Measurements from ENCODE around the gene SOST. TPM values are rescaled to one million over a fixed set of nuclear protein-coding genes. Genes with fewer than 3 reads are reported as not detected.

Gene SOST
- total RNA-seq, 6 experiments from 2014 or later: not detected

- peaks cover 30% of the 10 kb centered on the region for H3K36me3 Mint-ChIP-seq (ENCODE audit: low read depth)
- DNase-seq: peak; percentile 17
- H3K27ac Mint-ChIP-seq: no peak overlapping the region
- no peak overlapping the region for H3K4me3 Mint-ChIP-seq
- H3K27me3 Mint-ChIP-seq (ENCODE audit: insufficient read depth): peaks cover 2% of the 10 kb centered on the region; the same call in 1 of the 2 replicates
- no peaks in the 10 kb centered on the region for H3K9me3 Mint-ChIP-seq
- no peaks in the 10 kb centered on the region for H3K4me1 Mint-ChIP-seq (ENCODE audit: low read depth)
- peak; percentile 94 for TF ChIP-seq CTCF (IDR thresholded peaks at IDR 0.05)
Measured at GRCh38 chr17:43766413-43767052, 7.9 kb upstream of the SOST start.

- TF ChIP-seq CTCF (IDR thresholded peaks at IDR 0.05): peak; percentile 99
- peak; percentile 87 for DNase-seq
- no peak overlapping the region for H3K27ac Mint-ChIP-seq
- no peaks in the 10 kb centered on the region for H3K36me3 Mint-ChIP-seq (ENCODE audit: low read depth)
- H3K27me3 Mint-ChIP-seq (ENCODE audit: insufficient read depth): peaks cover 23% of the 10 kb centered on the region
- no peaks in the 10 kb centered on the region for H3K9me3 Mint-ChIP-seq
- H3K4me1 Mint-ChIP-seq (ENCODE audit: low read depth): peaks cover 11% of the 10 kb centered on the region; the same call in 1 of the 2 replicates
- no peak overlapping the region for H3K4me3 Mint-ChIP-seq
Measured at GRCh38 chr17:43760254-43760852, 1.8 kb upstream of the SOST start.

GRCh38 chr17:43759836-43760235 is 1.2 kb upstream of the SOST start:
- Mint-ChIP-seq H3K36me3 (ENCODE audit: low read depth) (no peaks in the 10 kb centered on the region), H3K27me3 (ENCODE audit: insufficient read depth) (peaks cover 23% of the 10 kb centered on the region), H3K27ac (no peak overlapping the region), H3K9me3 (no peaks in the 10 kb centered on the region), H3K4me1 (ENCODE audit: low read depth) (peaks cover 11% of the 10 kb centered on the region; the same call in 1 of the 2 replicates), H3K4me3 (no peak overlapping the region)
- DNase-seq: no peak
- no peak for TF ChIP-seq CTCF (IDR thresholded peaks at IDR 0.05)

- Mint-ChIP-seq H3K4me3 (no peak overlapping the region), H3K36me3 (ENCODE audit: low read depth) (no peaks in the 10 kb centered on the region)
Measured at GRCh38 chr17:43758086-43758485, 505 bp downstream of the SOST start.

GRCh38 chr17:43757171-43757660 is 1.4 kb downstream of the SOST start:
- Mint-ChIP-seq H3K9me3 (no peaks in the 10 kb centered on the region), H3K4me3 (no peak overlapping the region), H3K27me3 (ENCODE audit: insufficient read depth) (peaks cover 27% of the 10 kb centered on the region), H3K4me1 (ENCODE audit: low read depth) (peaks cover 26% of the 10 kb centered on the region), H3K27ac (no peak overlapping the region), H3K36me3 (ENCODE audit: low read depth) (no peaks in the 10 kb centered on the region)
- no peak for TF ChIP-seq CTCF (IDR thresholded peaks at IDR 0.05)
- DNase-seq: no peak

More at GRCh38 chr17:43758086-43758485, 505 bp downstream of the SOST start:
- TF ChIP-seq CTCF (IDR thresholded peaks at IDR 0.05): no peak
- Mint-ChIP-seq H3K4me1 (ENCODE audit: low read depth) (peaks cover 26% of the 10 kb centered on the region), H3K9me3 (no peaks in the 10 kb centered on the region), H3K27ac (no peak overlapping the region), H3K27me3 (ENCODE audit: insufficient read depth) (peaks cover 23% of the 10 kb centered on the region)
- no peak for DNase-seq
